HepG2 (cell line): ENCODE results near the gene CCR3. TPM values are rescaled to one million over a fixed set of nuclear protein-coding genes. Genes with fewer than 3 reads are reported as not detected.

Source experiments
- ATAC-seq: fragments of 200-7000 bp; cut with Tn5 transposase; 3 replicates; pipeline ENCODE4 v1.9.1; 2020; ENCODE audit warnings: mild to moderate bottlenecking, moderate library complexity
- BruUV-seq: library from RNA; stranded (reverse); fragments of 400-500 nt; replicated peaks from 2 replicates; lab custom pipeline; 2021; lab: Mats Ljungman, UMichigan
- CTCF ChIA-PET: fragments of 300-600 bp; formaldehyde crosslinking; extraction: SDS; loops from one replicate; lab custom pipeline; 2021; ENCODE audit warnings: low total read pairs, inconsistent platforms, low intra/inter-chr PET ratio; lab: Yijun Ruan, JAX
- POLR2A ChIA-PET: fragments of 350-600 bp; sonication (Branson Sonifier 250); formaldehyde crosslinking; loops from one replicate; lab custom pipeline; 2020; ENCODE audit warnings: antibody characterized with exemption, inconsistent platforms; lab: Yijun Ruan, JAX
- DNase-seq: peaks from one replicate; pipeline ENCODE4 v3.0.0-alpha.2; 2015; ENCODE audit warnings: low spot score
- FAIRE-seq: peaks from 3 replicates; lab custom pipeline; 2011; peaks lifted over from hg19 to GRCh38; lab: Jason Lieb, UNC
- H2AFZ ChIP-seq: one replicate; pipeline ENCODE4 v1.6.1; 2011; ENCODE audit warnings: low read length, inconsistent platforms
- H3K27ac ChIP-seq: fragments of 300-600 bp; 3 replicates; pipeline ENCODE4 v1.8.0; 2011; ENCODE audit warnings: mixed run types, mild to moderate bottlenecking, mixed read lengths, low read length, inconsistent platforms; ENCODE audit not compliant: insufficient read depth; ENCODE audit errors: extremely low read length
- H3K27me3 ChIP-seq, 2 experiments: fragments of 200-600 bp in 1 of 2; 2 replicates in 1 of 2; 3 replicates in 1 of 2; pipeline versions ENCODE4 v1.6.0 to v1.8.0; 2011; ENCODE audit warnings: low read length in 2 of 2, mild to moderate bottlenecking in 2 of 2, moderate library complexity in 2 of 2, inconsistent platforms in 1 of 2; ENCODE audit not compliant: insufficient read depth in 2 of 2, control insufficient read depth in 1 of 2
- H3K36me3 ChIP-seq, 2 experiments: fragments of 200-600 bp in 1 of 2; replicated peaks in 1 of 2; 2 replicates in 1 of 2; 3 replicates in 1 of 2; pipeline versions ENCODE4 v1.5.1 to v1.8.0; 2011; ENCODE audit warnings: low read length in 2 of 2, inconsistent platforms in 1 of 2; ENCODE audit not compliant: insufficient read depth in 2 of 2, control insufficient read depth in 1 of 2
- H3K4me1 ChIP-seq: 2 replicates; pipeline ENCODE4 v1.5.1; 2012; ENCODE audit warnings: low read length, inconsistent platforms; ENCODE audit not compliant: insufficient read depth
- H3K4me2 ChIP-seq: 2 replicates; pipeline ENCODE4 v1.6.0; 2011; ENCODE audit warnings: low read depth, low read length, inconsistent platforms
- H3K4me3 ChIP-seq, 3 experiments: fragments of 200-600 bp in 1 of 3; sonication (generic), shearing (Covaris generic) in 1 of 3; replicated peaks in 1 of 3; 2 replicates each; pipeline ENCODE4 v1.5.1; 2011 to 2016; ENCODE audit warnings: low read length in 3 of 3, inconsistent platforms in 2 of 3, low read depth in 2 of 3, mild to moderate bottlenecking in 2 of 3, control low read depth in 1 of 3, mixed read lengths in 1 of 3; ENCODE audit not compliant: insufficient read depth in 1 of 3
- H3K79me2 ChIP-seq: one replicate; pipeline ENCODE4 v1.6.1; 2011; ENCODE audit warnings: low read length, inconsistent platforms; ENCODE audit not compliant: insufficient read depth
- H3K9ac ChIP-seq: 2 replicates; pipeline ENCODE4 v1.6.0; 2011; ENCODE audit warnings: mild to moderate bottlenecking, low read depth, low read length, inconsistent platforms; ENCODE audit not compliant: insufficient read depth
- H3K9me3 ChIP-seq: 2 replicates; pipeline ENCODE4 v1.5.1; 2012; ENCODE audit warnings: mild to moderate bottlenecking, low read length
- H4K20me1 ChIP-seq: 2 replicates; pipeline ENCODE4 v1.6.0; 2011; ENCODE audit warnings: inconsistent platforms, mild to moderate bottlenecking, low read length, moderate library complexity; ENCODE audit not compliant: insufficient read depth
- CREM ChIP-seq, 2 experiments: sonication (generic) in 1 of 2; formaldehyde crosslinking in 1 of 2; IDR thresholded peaks; 2 replicates each; pipeline versions ENCODE4 v1.4.0 to v1.6.1; 2016 to 2020; ENCODE audit warnings: antibody characterized with exemption in 1 of 2, mild to moderate bottlenecking in 1 of 2, missing genetic modification reagents in 1 of 2
- MBNL3 ChIP-seq: fragments of 250-450 bp; sonication (Bioruptor Pico); conservative IDR thresholded peaks from 2 replicates; pipeline ENCODE4 v1.8.0; 2022; ENCODE audit warnings: mild to moderate bottlenecking, inconsistent platforms
- ZNF343 ChIP-seq: sonication (generic); formaldehyde crosslinking; IDR thresholded peaks from 2 replicates; pipeline ENCODE4 v1.4.0; 2020; ENCODE audit warnings: mild to moderate bottlenecking, missing genetic modification reagents
- ZNF557 ChIP-seq: sonication (generic); formaldehyde crosslinking; IDR thresholded peaks from 2 replicates; pipeline ENCODE4 v1.4.0; 2020; ENCODE audit warnings: missing genetic modification reagents
- whole genome bisulfite sequencing: methylation state at CpG from one replicate; pipeline ENCODE4 v1.1.6; 2017; ENCODE audit warnings: low lambda C conversion rate; 5-methylcytosine and 5-hydroxymethylcytosine counted together
- in situ Hi-C: cut with HindIII; loops from 2 replicates; pipeline ENCODE4 v1.10.0; 2017; ENCODE audit warnings: low pct_unique_long_range_greater_than_20kb; ENCODE audit not compliant: extremely low pct_ligation_motif_present
- intact Hi-C: fragments of 100-400 bp; cut with micrococcal nuclease; formaldehyde crosslinking; loops from one replicate; pipeline ENCODE4 v1.10.0; 2022; ENCODE audit not compliant: unreplicated experiment
- polyA plus RNA-seq, 8 experiments: library from polyadenylated mRNA; depleted of rRNA in 3 of 8; stranded (reverse) in 7 of 8; unstranded in 1 of 8; fragments of >200 nt; fragmentation: Illumina TruSeq in 4 of 8; extraction: Trizol in 4 of 8; gene quantifications; 2 replicates each; pipeline versions ENCODE4 v1.2.1 to v1.2.3, GENCODE V29; 2011 to 2016; ENCODE audit warnings: low read depth in 4 of 8, missing spikeins in 1 of 8, mixed read lengths in 1 of 8; ENCODE audit not compliant: insufficient read depth in 1 of 8
- total RNA-seq, 5 experiments: library from RNA; depleted of rRNA; stranded (reverse); fragments of >200 nt; fragmentation: Illumina TruSeq; extraction: Trizol; gene quantifications; 2 replicates each; pipeline ENCODE4 v1.2.3, GENCODE V29; 2016; ENCODE audit warnings: low read depth in 1 of 5
- TF ChIP-seq, protein P1 (sequence below): sonication (generic); formaldehyde crosslinking; conservative IDR thresholded peaks from 2 replicates; pipeline ENCODE4 v1.4.0; 2020; ENCODE audit warnings: mild to moderate bottlenecking, missing genetic modification reagents, moderate library complexity

The CCR3 gene
- total and polyA plus RNA-seq, 2 of the 13 experiments (the other 11 are each of a cell fraction or from before 2014, with no cell fraction given) = not detected

DNA sequence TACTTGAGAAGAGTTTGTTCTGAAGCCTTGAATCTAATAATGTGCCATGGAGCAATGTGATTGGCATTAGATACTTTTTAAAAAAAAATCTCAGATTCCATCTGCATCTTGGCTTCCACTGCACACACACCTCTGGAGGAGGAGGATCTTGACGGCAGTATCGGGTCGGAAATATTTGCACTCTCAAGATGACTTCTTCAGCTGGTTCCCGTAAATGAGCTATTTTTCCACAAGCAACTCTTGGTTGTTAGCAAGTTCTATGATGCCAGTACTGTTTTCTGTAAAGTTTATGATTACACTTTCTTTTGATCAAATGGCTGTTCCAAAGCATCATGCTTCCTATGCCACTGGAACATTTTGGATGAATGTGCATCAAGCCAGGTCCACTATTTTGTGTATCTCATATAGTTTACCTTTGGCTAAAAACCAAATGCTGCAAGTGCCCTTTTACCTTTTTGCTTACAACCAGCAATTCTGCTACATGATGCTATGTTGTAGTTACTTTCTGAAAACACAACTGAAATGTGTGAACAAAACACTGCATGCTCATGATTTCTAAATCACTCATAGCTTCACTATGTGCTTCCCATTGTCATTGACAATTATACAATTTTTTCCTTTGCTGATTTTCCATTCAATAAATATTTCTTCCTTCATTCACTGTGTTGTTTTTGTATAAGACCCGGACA, 43.8 kb downstream of the CCR3 start:
- FAIRE-seq (no peak), DNase-seq (no peak), ATAC-seq (no peak)
- WGBS = 49% methylated on average over 5 of the region's 5 CpGs
- TF ChIP-seq ZNF343 (CRISPR knock-in tag) (no peak), MBNL3 (CRISPR knock-in tag) (no peak)
- ChIA-PET CTCF (no interaction called here), POLR2A (no interaction called here)
- no peaks in the 10 kb centered on the region for H3K4me1 ChIP-seq
- in situ Hi-C loops = no loop called here
- H3K27ac ChIP-seq = no peak overlapping the region
- H3K79me2 ChIP-seq = no peaks in the 10 kb centered on the region
- no peak overlapping the region for H3K4me3 ChIP-seq
- BruUV-seq = no TSS peak
- no peaks in the 10 kb centered on the region for H3K36me3 ChIP-seq
- intact Hi-C loops = no loop called here
- no peak overlapping the region for H2AFZ ChIP-seq
- no peak overlapping the region for H3K9ac ChIP-seq
- H4K20me1 ChIP-seq = no peaks in the 10 kb centered on the region
- H3K27me3 ChIP-seq = peaks cover 0 to 5% of the 10 kb centered on the region in 2 experiments; a peak in 2 of 5 replicates
- no peaks in the 10 kb centered on the region for H3K9me3 ChIP-seq
- no peak overlapping the region for H3K4me2 ChIP-seq

DNA sequence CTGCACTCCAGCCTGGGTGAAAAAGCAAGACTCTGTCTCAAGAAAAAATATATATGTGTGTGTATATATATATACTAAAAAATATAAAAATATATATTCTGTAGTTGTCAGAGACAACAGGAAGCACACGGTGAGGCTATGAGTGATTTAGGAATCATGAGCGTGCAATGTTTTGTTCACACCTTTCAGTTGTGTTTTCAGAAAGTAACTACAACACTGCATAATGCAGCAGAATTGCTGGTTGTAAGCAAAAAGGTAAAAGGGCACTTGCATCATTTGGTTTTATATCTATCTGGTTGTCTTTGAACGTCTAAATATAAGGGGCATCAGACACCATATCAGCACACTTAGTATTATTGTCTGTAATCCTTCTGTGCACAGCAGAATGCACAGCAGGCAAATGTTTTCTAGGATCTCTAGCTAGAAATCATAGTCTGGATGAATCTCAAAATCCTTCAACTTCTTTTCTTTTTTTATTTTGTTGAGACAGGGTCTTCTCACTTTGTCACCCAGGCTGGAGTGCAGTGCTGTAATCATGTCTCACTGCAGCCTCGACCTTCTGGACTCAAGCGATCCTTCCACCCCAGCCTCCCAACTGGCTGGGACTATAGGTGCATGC, 44.8 kb downstream of the CCR3 start:
- no peak overlapping the region for H3K4me2 ChIP-seq
- no peak for TF ChIP-seq CREM (IDR thresholded peaks at IDR 0.05)
- TF ChIP-seq CREM (CRISPR knock-in tag; IDR thresholded peaks at IDR 0.05) = no peak
- TF ChIP-seq, protein P1, sequence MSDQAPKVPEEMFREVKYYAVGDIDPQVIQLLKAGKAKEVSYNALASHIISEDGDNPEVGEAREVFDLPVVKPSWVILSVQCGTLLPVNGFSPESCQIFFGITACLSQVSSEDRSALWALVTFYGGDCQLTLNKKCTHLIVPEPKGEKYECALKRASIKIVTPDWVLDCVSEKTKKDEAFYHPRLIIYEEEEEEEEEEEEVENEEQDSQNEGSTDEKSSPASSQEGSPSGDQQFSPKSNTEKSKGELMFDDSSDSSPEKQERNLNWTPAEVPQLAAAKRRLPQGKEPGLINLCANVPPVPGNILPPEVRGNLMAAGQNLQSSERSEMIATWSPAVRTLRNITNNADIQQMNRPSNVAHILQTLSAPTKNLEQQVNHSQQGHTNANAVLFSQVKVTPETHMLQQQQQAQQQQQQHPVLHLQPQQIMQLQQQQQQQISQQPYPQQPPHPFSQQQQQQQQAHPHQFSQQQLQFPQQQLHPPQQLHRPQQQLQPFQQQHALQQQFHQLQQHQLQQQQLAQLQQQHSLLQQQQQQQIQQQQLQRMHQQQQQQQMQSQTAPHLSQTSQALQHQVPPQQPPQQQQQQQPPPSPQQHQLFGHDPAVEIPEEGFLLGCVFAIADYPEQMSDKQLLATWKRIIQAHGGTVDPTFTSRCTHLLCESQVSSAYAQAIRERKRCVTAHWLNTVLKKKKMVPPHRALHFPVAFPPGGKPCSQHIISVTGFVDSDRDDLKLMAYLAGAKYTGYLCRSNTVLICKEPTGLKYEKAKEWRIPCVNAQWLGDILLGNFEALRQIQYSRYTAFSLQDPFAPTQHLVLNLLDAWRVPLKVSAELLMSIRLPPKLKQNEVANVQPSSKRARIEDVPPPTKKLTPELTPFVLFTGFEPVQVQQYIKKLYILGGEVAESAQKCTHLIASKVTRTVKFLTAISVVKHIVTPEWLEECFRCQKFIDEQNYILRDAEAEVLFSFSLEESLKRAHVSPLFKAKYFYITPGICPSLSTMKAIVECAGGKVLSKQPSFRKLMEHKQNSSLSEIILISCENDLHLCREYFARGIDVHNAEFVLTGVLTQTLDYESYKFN = no peak
- TF ChIP-seq ZNF557 (CRISPR knock-in tag) = no peak
- TF ChIP-seq, all 625 proteins: peak for 0
- H4K20me1 ChIP-seq = no peaks in the 10 kb centered on the region
- H3K27me3 ChIP-seq = peaks cover 0 to 2% of the 10 kb centered on the region in 2 experiments; a peak in 2 of 5 replicates
- H3K9ac ChIP-seq = no peak overlapping the region
- CTCF ChIA-PET = no interaction called here
- no peak overlapping the region for H2AFZ ChIP-seq
- intact Hi-C loops = no loop called here
- no peak for DNase-seq
- POLR2A ChIA-PET = no interaction called here
- no peak for ATAC-seq
- no peaks in the 10 kb centered on the region for H3K4me1 ChIP-seq
- H3K36me3 ChIP-seq = no peaks in the 10 kb centered on the region
- BruUV-seq = no TSS peak
- no peak for FAIRE-seq
- H3K27ac ChIP-seq = no peak overlapping the region
- H3K79me2 ChIP-seq = no peaks in the 10 kb centered on the region
- in situ Hi-C loops = no loop called here
- H3K4me3 ChIP-seq = no peak overlapping the region
- H3K9me3 ChIP-seq = no peaks in the 10 kb centered on the region
- WGBS = 26% methylated on average over 5 of the region's 5 CpGs
